GM12878 (cell line): ENCODE measurements around the gene ZNF717. TPM values are rescaled to one million over a fixed set of nuclear protein-coding genes. Genes with fewer than 3 reads are reported as not detected.

Source experiments
- microRNA-seq: library from miRNA; unstranded; fragments of <30 nt; microRNA quantifications from one replicate; pipeline ENCODE4, GENCODE V29; 2018
- polyA plus RNA-seq, 11 experiments: library from polyadenylated mRNA; depleted of rRNA in 4 of 11; unstranded in 6 of 11; stranded (reverse) in 5 of 11; fragments of >200 nt; fragmentation: Nextera tagmentation in 4 of 11; fragmentation: Illumina TruSeq in 1 of 11; extraction: Ambion mirVana in 4 of 11; extraction: Trizol in 1 of 11; gene quantifications; 1 replicate in 1 of 11; 2 replicates in 10 of 11; pipeline versions ENCODE4 v1.2.1 to v1.2.3, GENCODE V29; 2011 to 2016; ENCODE audit warnings: inconsistent platforms in 2 of 11, missing spikeins in 2 of 11, low read depth in 1 of 11
- small RNA-seq: library from RNA; depleted of rRNA; stranded (forward); fragments of <200 nt; gene quantifications from one replicate; pipeline ENCODE3, GENCODE V24; 2014
- total RNA-seq, 4 experiments: library from RNA; depleted of rRNA in 3 of 4; stranded (reverse); fragments of >200 nt in 3 of 4; fragmentation: Illumina TruSeq in 1 of 4; extraction: Trizol in 1 of 4; gene quantifications; 2 replicates each; pipeline versions ENCODE4 v1.2.1 to v1.2.3, GENCODE V29; 2013 to 2021

Gene ZNF717
- total and polyA plus RNA-seq, 10 of the 15 experiments (the other 5 are each of a cell fraction or from before 2014, with no cell fraction given) = 2.8 to 25.9 (median 8.7) TPM

Small RNA genes within 50 kb of the gene (microRNA-seq; reads per million reads assigned to microRNA genes)
- not detected for gene MIR4273

Small RNA genes within 50 kb of the gene (small RNA-seq; reads per million reads assigned to genes)
- gene MIR4273 = not detected

Other genes starting within 250 kb of the ZNF717 start
- gene FRG2C, start 121.2 kb downstream of the ZNF717 start, total RNA-seq (2014; rRNA removed) = not detected in 2 replicates
- not detected in 2 replicates for gene FRG2C, start 121.2 kb downstream of the ZNF717 start, total RNA-seq (2014; rRNA removed; fragmentation: Illumina TruSeq; extraction: Trizol)
- not detected in 2 replicates for gene FRG2C, start 121.2 kb downstream of the ZNF717 start, total RNA-seq (2021)
- gene FRG2C, start 121.2 kb downstream of the ZNF717 start, polyA plus RNA-seq (2011; rRNA removed) = 0.04 TPM in 1 of 2 replicates, not detected in the other
- gene FRG2C, start 121.2 kb downstream of the ZNF717 start, polyA plus RNA-seq (2014; fragmentation: Illumina TruSeq; extraction: Trizol) = not detected in 2 replicates
- gene FRG2C, start 121.2 kb downstream of the ZNF717 start, polyA plus RNA-seq (2014; fragmentation: Nextera tagmentation; extraction: Ambion mirVana) = not detected
- gene FRG2C, start 121.2 kb downstream of the ZNF717 start, polyA plus RNA-seq (2014; rRNA removed) = not detected in 2 replicates
- not detected for gene FRG2C, start 121.2 kb downstream of the ZNF717 start, polyA plus RNA-seq (2016; fragmentation: Nextera tagmentation; extraction: Ambion mirVana)